IPS-NIHi7 (cell line): Measurements from ENCODE around the gene HHAT.
"Not testable (repeated sequence)": the region's sequence is repeated elsewhere in the genome, so short reads cannot be mapped to it uniquely, and the experiment has no call there.

ENCODE experiments used
- DNase-seq: peaks from one replicate; pipeline ENCODE4 v3.0.0; 2012; ENCODE audit warnings: mixed read lengths; ENCODE audit errors: extremely low spot score

HHAT gene

GRCh38 chr1:210396541-210396940 lies 67.8 kb downstream of the HHAT start:
- no peak for DNase-seq

- DNase-seq = no peak
Measured at GRCh38 chr1:210397252-210397651, 68.5 kb downstream of the HHAT start.

GRCh38 chr1:210397681-210398080 lies 69.0 kb downstream of the HHAT start:
- no peak for DNase-seq

- no peak for DNase-seq
Measured at GRCh38 chr1:210398466-210398865, 69.8 kb downstream of the HHAT start.

DNA sequence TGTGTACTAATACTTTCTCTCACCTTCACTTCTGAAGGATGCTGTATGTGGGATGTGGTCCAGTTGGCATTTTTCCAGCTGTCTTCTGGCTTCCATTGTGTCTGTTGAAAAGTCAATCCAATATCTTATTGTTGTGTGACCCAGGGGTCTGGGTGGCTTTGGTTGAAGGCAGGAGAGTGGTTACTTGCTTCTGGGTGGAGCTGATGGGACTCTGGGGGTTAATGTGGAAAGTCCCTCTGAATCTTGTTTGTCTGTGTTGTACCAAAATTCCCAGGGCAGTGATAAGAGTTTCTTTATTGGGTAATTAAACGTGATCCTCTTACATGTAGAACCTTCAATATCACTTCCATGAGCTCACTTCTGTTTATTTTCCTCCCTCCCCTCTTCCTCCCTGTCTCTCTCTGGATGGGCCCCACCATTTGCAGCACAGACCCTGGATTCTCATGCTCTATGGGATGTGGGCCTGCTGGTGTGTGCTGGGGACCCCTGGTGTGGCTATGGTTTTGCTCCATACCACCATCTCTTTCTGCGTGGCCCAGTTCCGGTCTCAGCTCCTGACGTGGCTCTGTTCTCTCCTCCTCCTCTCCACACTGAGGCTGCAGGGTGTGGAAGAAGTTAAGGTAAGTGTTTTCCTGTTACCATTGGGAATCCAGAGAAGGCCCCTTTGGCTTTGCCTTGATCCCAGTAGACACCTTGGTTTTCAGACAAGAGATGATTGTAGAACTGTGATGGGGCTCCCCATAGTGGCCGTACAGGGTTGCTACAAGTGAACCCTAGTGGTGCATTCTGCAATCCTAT lies 71.5 kb downstream of the HHAT start:
- peak; percentile 87 for DNase-seq

DNA sequence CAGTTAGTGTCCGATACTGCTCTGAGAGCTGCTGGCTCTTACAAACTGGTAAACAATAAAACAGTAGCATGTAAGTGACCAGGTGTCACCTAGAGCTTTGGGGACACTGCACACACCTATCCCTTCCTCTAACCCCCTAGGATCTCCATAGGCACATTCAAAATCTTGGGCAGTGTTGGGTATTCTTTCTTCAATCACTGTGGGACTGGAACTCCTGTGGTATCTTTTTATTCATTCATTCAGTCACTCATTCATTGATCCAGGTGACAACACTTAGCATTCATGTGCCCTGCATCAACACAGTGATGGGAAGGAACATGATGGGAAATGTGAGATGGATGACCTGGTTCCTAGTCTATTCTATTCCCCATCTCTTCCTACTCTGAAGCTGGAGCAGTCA lies 73.9 kb downstream of the HHAT start:
- no peak for DNase-seq

DNA sequence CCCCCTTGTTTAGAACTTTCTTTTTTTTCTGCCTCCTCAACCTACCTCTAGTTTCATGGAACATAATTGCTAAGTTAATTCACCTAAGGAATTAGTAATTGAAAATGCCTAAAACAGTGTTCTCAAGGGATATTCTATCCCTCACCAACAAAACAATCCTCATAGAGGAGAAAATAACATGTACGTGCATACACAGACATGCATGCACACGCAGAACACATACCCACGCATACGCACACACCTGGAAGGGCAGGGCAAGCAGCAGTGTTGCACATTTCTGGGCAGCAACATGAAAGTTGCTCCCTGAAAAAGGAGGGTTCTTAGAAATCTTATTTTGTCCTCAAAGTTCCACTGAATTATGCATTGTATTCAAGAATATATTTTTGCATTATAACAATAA lies 76.6 kb downstream of the HHAT start:
- DNase-seq = no peak

DNA sequence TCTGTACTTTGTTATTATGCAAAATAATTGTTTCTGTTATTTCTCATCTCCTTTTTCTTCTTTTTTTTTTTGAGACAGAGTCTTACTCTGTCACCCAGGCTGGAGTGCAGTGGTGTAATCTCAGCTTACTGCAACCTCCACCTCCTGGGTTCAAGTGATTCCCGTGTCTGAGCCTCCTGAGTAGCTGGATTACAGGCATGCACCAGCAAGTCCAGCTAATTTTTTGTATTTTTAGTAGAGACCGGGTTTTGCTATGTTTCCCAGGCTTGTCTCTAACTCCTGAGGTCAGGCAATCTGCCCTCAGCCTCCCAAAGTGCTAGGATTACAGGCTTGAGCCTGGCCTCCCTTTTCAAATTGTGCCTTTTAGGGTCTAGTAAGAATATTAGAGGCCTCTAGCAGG lies 77.6 kb downstream of the HHAT start:
- DNase-seq = not testable (repeated sequence)

- DNase-seq = peak; percentile 83
Measured at GRCh38 chr1:210407207-210407886, 78.6 kb downstream of the HHAT start.

DNA sequence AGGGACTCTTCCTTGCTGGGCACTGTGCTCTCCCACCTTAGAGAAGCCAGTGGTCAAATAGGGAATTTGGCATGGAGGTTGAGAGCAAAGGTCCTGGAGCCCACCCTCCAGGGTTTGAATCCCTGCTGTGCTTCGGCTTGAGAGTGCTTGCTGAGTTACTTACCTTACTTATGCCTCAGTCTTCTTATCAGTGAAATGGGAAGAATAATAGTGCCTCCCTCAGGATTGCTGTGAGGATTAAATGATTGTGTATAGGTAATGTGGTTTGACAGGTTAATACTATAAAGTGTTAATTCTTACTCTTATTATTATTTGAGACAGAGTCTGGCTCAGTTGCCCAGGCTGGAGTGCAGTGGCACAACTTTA lies 79.2 kb downstream of the HHAT start:
- DNase-seq = no peak

DNA sequence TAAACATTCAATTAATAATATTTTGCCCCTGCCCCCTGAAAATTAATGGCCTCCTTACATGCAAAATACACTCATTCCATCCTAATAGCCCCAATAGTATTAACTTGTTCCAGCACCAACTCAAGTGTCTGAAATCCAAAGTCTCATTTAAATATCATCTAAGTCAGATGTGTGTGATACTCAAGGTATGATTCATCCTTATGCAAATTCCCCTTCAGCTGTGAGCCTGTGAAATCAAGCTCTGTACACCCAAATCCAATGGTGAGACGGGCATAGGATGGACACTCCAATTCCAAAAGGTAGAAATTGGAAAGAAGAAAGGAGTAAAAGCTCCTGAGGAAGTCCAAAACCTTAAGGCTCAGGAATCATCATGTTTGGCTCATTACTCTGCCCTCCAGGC lies 83.5 kb downstream of the HHAT start:
- no peak for DNase-seq

GRCh38 chr1:210413951-210414350 lies 85.2 kb downstream of the HHAT start:
- DNase-seq = no peak

DNA sequence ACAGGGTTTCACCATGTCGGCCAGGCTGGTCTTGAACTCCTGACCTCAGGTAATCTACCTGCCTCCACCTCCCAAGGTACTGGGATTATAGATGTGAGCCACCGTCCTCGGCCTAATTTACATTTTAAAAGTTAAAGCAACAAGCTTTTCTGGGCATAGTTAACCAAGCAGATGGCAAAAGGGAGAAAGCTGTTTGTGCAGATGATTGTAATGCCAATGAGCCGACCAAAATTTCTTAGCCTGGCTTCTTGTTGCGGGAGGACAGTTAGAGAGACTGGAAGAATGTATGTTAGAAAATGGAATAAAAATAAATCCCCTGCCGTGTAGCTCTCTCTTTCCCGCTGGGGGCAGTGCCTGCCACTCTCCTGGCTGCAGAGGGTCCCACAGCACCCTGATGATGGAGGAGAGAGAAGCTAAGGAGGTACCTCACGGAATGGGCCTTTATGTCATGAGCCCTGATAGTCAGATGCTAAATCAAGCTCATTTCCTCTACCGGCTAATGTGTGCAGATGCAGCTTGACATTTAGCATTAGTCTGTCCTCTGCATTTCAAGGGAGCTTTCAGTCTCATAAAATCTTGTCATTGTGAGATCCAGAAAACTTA lies 87.2 kb downstream of the HHAT start:
- peak; percentile 32 for DNase-seq

DNA sequence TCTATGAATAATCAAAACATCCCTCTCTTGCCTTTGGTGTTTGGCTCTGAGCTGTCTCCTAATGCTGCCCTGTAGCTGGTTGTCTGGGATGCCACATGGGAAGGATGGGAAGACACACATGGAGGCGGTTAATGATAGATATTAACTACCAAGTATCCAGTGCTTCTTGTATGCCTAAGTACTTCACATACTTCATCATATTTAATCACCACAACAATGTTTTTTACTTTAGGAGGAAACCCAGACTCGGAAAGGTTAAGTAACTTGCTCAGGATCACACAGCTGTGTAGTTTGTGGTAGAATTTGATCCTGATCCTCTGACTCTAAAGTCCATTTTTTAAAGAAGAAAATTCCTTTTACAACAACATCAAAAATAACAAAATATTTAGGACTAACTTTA lies 88.0 kb downstream of the HHAT start:
- DNase-seq = no peak

DNA sequence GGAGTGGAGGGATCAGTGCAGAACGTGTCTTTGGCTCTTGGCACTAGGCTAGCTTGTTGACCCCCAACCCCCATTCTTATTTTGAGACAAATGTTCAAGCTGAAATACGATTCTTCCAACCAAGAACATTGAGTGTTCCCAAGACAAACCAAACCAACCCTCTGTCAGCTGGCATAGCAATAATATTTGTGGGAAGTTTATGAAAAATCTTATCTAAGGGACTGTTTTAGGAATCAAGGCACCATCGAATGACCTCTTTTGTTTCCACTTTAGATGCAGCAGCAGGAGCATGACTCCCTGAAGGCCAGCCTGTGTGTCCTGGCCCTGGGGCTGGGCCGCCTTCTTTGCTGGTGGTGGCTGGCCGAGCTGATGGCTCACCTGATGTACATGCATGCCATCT lies 89.2 kb downstream of the HHAT start:
- DNase-seq = no peak

DNA sequence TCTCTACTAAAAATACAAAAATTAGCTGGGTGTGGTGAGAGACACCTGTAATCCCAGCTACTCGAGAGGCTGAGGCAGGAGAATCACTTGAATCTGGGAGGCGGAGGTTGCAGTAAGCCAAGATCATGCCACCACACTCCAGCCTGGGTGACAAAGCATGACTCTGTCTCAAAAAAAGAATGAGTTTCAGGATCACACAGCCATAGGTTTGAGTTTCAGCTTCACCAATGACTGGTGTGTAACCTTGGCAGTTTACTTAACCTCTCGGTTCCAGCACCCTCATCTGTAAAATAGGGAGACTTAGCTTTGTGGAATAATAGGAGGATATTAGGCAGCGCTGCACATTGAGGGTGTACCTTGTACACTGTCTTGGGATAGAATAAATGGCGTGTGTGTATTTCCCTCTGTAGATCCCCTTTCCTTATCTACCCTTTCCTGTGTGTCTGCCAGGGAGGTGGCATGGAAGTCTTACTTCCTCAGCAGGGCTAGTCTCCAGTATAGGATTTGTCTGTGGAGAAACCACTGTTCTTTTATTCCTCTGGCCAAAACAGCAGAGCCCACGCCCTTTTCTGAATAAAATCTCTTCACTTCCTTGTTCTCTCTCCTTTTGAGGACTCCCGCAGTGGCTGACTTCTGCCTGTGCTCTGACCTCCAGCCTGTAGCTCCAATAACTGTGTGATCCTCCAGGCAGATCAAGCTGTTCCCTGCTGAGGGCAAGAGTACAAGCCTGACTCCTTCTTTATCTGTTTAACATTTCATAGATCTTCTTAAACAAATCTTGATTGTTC lies 90.4 kb downstream of the HHAT start:
- DNase-seq = no peak

DNA sequence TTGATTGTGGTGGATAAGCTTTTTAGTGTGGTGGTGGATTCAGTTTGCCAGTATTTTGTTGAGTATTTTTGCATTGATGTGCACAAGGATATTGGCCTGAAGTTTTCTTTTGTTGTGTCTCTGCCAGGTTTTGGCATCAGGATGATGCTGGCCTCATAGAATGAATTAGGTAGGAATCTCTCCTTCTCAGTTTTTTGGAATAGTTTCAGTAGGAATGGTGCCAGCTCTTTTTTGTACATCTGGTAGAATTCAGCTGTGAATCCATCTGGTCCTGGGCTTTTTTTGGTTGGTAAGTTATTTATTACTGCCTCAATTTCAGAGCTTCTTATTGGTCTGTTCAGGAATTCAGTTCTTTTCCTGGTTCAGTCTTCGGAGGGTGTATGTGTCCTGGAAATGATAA lies 98.0 kb downstream of the HHAT start:
- DNase-seq = not testable (repeated sequence)

- DNase-seq = no peak
Measured at GRCh38 chr1:210428696-210429095, 100.0 kb downstream of the HHAT start.

GRCh38 chr1:210434223-210434622 lies 105.5 kb downstream of the HHAT start:
- no peak for DNase-seq

DNA sequence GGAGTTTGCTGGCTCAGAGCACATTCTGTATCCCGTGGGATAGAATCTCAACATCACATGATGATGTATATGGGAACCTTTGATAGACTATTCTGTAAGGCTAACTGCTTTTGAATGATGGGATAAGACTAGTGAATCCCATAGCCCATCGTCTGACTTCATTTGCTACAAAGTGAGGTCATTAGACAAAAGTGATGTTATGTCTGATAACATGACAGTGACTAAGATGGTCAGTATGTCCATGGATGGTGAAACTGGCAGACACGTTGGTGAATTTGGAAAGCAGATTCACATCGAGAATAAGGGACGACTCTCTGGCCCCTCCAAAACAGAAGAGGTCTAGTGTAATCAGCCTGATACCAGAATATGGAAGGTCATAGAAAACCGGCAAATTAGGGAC lies 108.4 kb downstream of the HHAT start:
- no peak for DNase-seq

DNA sequence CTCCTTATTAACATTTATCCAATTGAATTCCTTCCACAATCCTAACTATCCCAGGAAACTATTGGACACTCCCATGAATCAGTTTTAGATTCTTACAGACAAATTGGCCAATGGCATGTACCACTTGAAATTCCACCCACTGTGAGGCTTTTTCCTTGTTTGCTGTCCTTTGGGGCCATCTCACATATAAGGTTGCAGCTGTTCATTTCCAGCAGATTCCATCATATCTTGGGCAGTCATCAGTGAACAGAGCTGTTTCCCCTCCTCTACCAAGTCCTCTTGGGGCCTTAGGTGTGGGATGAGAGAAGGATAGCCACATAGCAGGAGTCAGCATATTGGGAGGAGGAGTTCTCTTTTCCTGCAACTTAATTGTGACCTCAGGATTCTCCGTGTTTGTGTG lies 109.1 kb downstream of the HHAT start:
- DNase-seq = no peak
